ENCODE measurements around the gene CD200R1L.

CD200R1L gene

GRCh38 chr3:112811131-112811884 is 35.4 kb downstream of the CD200R1L start:
- Histone ChIP-seq H3K27me3 (no peaks in the 10 kb centered on the region), H3K9me3 (no peaks in the 10 kb centered on the region), H3K4me3 (ENCODE audit: low read depth, low read length) (no peak overlapping the region), H3K4me1 (no peaks in the 10 kb centered on the region; the same call in none of the 2 replicates), H3K36me3 (no peaks in the 10 kb centered on the region)
- DNase-seq: no peak
- no peak for TF ChIP-seq CTCF (IDR thresholded peaks at IDR 0.05; ENCODE audit: low read depth, low read length)

GRCh38 chr3:112810561-112810960 is 36.1 kb downstream of the CD200R1L start:
- TF ChIP-seq CTCF (IDR thresholded peaks at IDR 0.05; ENCODE audit: low read depth, low read length): no peak
- DNase-seq: no peak
- Histone ChIP-seq H3K4me3 (ENCODE audit: low read depth, low read length) (no peak overlapping the region), H3K36me3 (no peaks in the 10 kb centered on the region), H3K27me3 (no peaks in the 10 kb centered on the region), H3K4me1 (no peaks in the 10 kb centered on the region; the same call in none of the 2 replicates), H3K9me3 (no peaks in the 10 kb centered on the region)

GRCh38 chr3:112808136-112808535 is 38.5 kb downstream of the CD200R1L start:
- no peaks in the 10 kb centered on the region for H3K9me3 ChIP-seq
- H3K4me3 ChIP-seq (ENCODE audit: low read depth, low read length): no peak overlapping the region
- TF ChIP-seq CTCF (IDR thresholded peaks at IDR 0.05; ENCODE audit: low read depth, low read length): no peak
- H3K36me3 ChIP-seq: no peaks in the 10 kb centered on the region
- H3K27me3 ChIP-seq: no peaks in the 10 kb centered on the region
- no peak for DNase-seq
- no peaks in the 10 kb centered on the region for H3K4me1 ChIP-seq

- Histone ChIP-seq H3K27me3 (no peaks in the 10 kb centered on the region), H3K4me1 (no peaks in the 10 kb centered on the region), H3K4me3 (ENCODE audit: low read depth, low read length) (no peak overlapping the region), H3K36me3 (no peaks in the 10 kb centered on the region), H3K9me3 (no peaks in the 10 kb centered on the region)
- DNase-seq: no peak
- TF ChIP-seq CTCF (IDR thresholded peaks at IDR 0.05; ENCODE audit: low read depth, low read length): no peak
These were observed 39.0 kb downstream of the CD200R1L start for GRCh38 chr3:112807685-112808084.

GRCh38 chr3:112806903-112807302 is 39.8 kb downstream of the CD200R1L start:
- Histone ChIP-seq H3K4me3 (ENCODE audit: low read depth, low read length) (no peak overlapping the region), H3K36me3 (no peaks in the 10 kb centered on the region), H3K9me3 (no peaks in the 10 kb centered on the region), H3K27me3 (no peaks in the 10 kb centered on the region), H3K4me1 (no peaks in the 10 kb centered on the region)
- DNase-seq: no peak
- TF ChIP-seq CTCF (IDR thresholded peaks at IDR 0.05; ENCODE audit: low read depth, low read length): no peak

GRCh38 chr3:112805126-112805525 is 41.5 kb downstream of the CD200R1L start:
- Histone ChIP-seq H3K4me1 (no peaks in the 10 kb centered on the region), H3K4me3 (ENCODE audit: low read depth, low read length) (no peak overlapping the region), H3K36me3 (no peaks in the 10 kb centered on the region), H3K9me3 (no peaks in the 10 kb centered on the region), H3K27me3 (no peaks in the 10 kb centered on the region)
- no peak for TF ChIP-seq CTCF (IDR thresholded peaks at IDR 0.05; ENCODE audit: low read depth, low read length)
- DNase-seq: no peak
